ENCODE data around the gene PANX3. TPM values are rescaled to one million over a fixed set of nuclear protein-coding genes. Genes with fewer than 3 reads are reported as not detected.

PANX3 gene
- total RNA-seq, 1 experiment from 2014 or later, result not detected

GRCh38 chr11:124577716-124578427, 33.4 kb upstream of the PANX3 start:
- no peak overlapping the region for H3K4me3 Mint-ChIP-seq
- H3K27ac Mint-ChIP-seq, result no peak overlapping the region
- Histone ChIP-seq H3T11ph (ENCODE audit: low read length) (no peak overlapping the region), H4K91ac (ENCODE audit: insufficient read length, low read depth, low read length) (no peak overlapping the region), H3K27ac (ENCODE audit: insufficient read length, low read depth, low read length) (no peak overlapping the region), H2BK120ac (ENCODE audit: low read depth, low read length, poor library complexity, severe bottlenecking) (no peak overlapping the region), H3K23ac (ENCODE audit: insufficient read length, low read depth, low read length) (no peak overlapping the region), H3K9ac (ENCODE audit: extremely low read depth, insufficient read length, low read length) (no peak overlapping the region), H3K4ac (ENCODE audit: low read depth, low read length) (no peak overlapping the region), H3K4me2 (ENCODE audit: insufficient read depth, insufficient read length, low read length) (no peak overlapping the region), H3K23me2 (ENCODE audit: insufficient read length, low read depth, low read length, poor library complexity, severe bottlenecking) (no peaks in the 10 kb centered on the region), H3K79me2 (ENCODE audit: insufficient read depth, low read length) (no peaks in the 10 kb centered on the region), H3K9me3 (ENCODE audit: control insufficient read depth, low read depth, low read length) (no peaks in the 10 kb centered on the region), H3K56ac (ENCODE audit: insufficient read length, low read depth, low read length) (no peak overlapping the region), H2BK5ac (ENCODE audit: insufficient read length, low read length) (no peak overlapping the region), H3K79me1 (ENCODE audit: insufficient read depth, low read depth, low read length, poor library complexity, severe bottlenecking) (no peaks in the 10 kb centered on the region), H4K20me1 (ENCODE audit: control insufficient read depth, insufficient read depth, insufficient read length) (no peaks in the 10 kb centered on the region), H2AFZ (ENCODE audit: low read length) (no peak overlapping the region), H2BK12ac (ENCODE audit: insufficient read length, low read depth, low read length) (no peak overlapping the region), H4K8ac (replicated peaks; ENCODE audit: insufficient read length, low read depth, low read length) (no peak overlapping the region), H3K18ac (ENCODE audit: insufficient read length, low read depth, low read length) (no peak overlapping the region), H3K14ac (ENCODE audit: insufficient read depth, low read length) (no peak overlapping the region), H2BK20ac (ENCODE audit: low read depth, low read length, poor library complexity, severe bottlenecking) (no peak overlapping the region), H3K27me3 (ENCODE audit: insufficient read depth, low read length) (no peaks in the 10 kb centered on the region), H2BK15ac (ENCODE audit: low read depth, low read length) (no peak overlapping the region), H2AK5ac (ENCODE audit: insufficient read length, low read length) (no peak overlapping the region), H4K5ac (ENCODE audit: insufficient read length, low read depth, low read length) (no peak overlapping the region), H3K4me1 (ENCODE audit: insufficient read depth, low read length) (no peaks in the 10 kb centered on the region)
- TF ChIP-seq CTCF (conservative IDR thresholded peaks at IDR 0.05), result no peak
- no peaks in the 10 kb centered on the region; a peak in 1 of 7 replicates for H3K36me3 Mint-ChIP-seq (ENCODE audit: insufficient read depth in 1 of 3, low read depth in 3 of 3)
- H3K9me3 Mint-ChIP-seq, result no peaks in the 10 kb centered on the region; a peak in 1 of 5 replicates
- DNase-seq, result no peak
- H3K27me3 Mint-ChIP-seq (ENCODE audit: low read depth), result no peaks in the 10 kb centered on the region
- H3K4me1 Mint-ChIP-seq, result no peaks in the 10 kb centered on the region
- no CpG with 5 or more reads among the region's 6 CpGs for WGBS (ENCODE audit: extremely low coverage, insufficient read length, low lambda C conversion rate)
